WTC11 (cell line): ENCODE measurements around the gene STK26. TPM values are rescaled to one million over a fixed set of nuclear protein-coding genes. Genes with fewer than 3 reads are reported as not detected.
A peak's percentile ranks its signal among the peaks of the same experiment; 100 is the strongest.

Experiments
- ATAC-seq: fragments of 200-7000 bp; cut with Tn5 transposase; 2 replicates; pipeline ENCODE4 v1.10.0; 2021; ENCODE audit warnings: mild to moderate bottlenecking, moderate library complexity
- CTCF ChIA-PET: fragments of 300-600 bp; sonication (Branson Sonifier 250); formaldehyde crosslinking; loops from one replicate; lab custom pipeline; 2021; ENCODE audit warnings: antibody characterized with exemption; lab: Charles Lee
- POLR2A ChIA-PET: fragments of 350-600 bp; sonication (Branson Sonifier 250); formaldehyde crosslinking; loops from one replicate; lab custom pipeline; 2021; ENCODE audit warnings: antibody characterized with exemption; lab: Charles Lee
- DNase-seq: peaks from one replicate; pipeline ENCODE4 v3.0.0; 2021; ENCODE audit warnings: low spot score
- H3K27ac Mint-ChIP-seq: 2 replicates; pipeline ENCODE4 v1.8.0; 2021; ENCODE audit warnings: mixed read lengths
- H3K27me3 Mint-ChIP-seq: 2 replicates; pipeline ENCODE4 v1.8.0; 2021; ENCODE audit warnings: low read depth, mild to moderate bottlenecking, moderate library complexity, mixed read lengths
- H3K36me3 Mint-ChIP-seq: 2 replicates; pipeline ENCODE4 v1.8.0; 2021; ENCODE audit warnings: mixed read lengths
- H3K4me1 Mint-ChIP-seq: 2 replicates; pipeline ENCODE4 v1.8.0; 2022; ENCODE audit warnings: mixed read lengths
- H3K4me3 Mint-ChIP-seq: 2 replicates; pipeline ENCODE4 v1.8.0; 2021; ENCODE audit warnings: mild to moderate bottlenecking, moderate library complexity, mixed read lengths
- H3K9me3 Mint-ChIP-seq: 2 replicates; pipeline ENCODE4 v1.8.0; 2021; ENCODE audit warnings: mixed read lengths
- CREB1 ChIP-seq: sonication (generic); formaldehyde crosslinking; IDR thresholded peaks from 2 replicates; pipeline ENCODE4 v1.8.0; 2023; ENCODE audit warnings: mild to moderate bottlenecking, missing genetic modification reagents
- CREM ChIP-seq: sonication (generic); formaldehyde crosslinking; IDR thresholded peaks from 2 replicates; pipeline ENCODE4 v1.8.1; 2022; ENCODE audit warnings: mild to moderate bottlenecking, missing genetic modification reagents, moderate library complexity
- ELF4 ChIP-seq: sonication (generic); formaldehyde crosslinking; IDR thresholded peaks from 2 replicates; pipeline ENCODE4 v1.8.1; 2022; ENCODE audit warnings: low read depth, mild to moderate bottlenecking, moderate library complexity, missing genetic modification reagents
- ESRRA ChIP-seq: sonication (generic); formaldehyde crosslinking; IDR thresholded peaks from 2 replicates; pipeline ENCODE4 v1.8.1; 2022; ENCODE audit warnings: mild to moderate bottlenecking, missing genetic modification reagents, borderline replicate concordance
- FOXJ3 ChIP-seq: sonication (generic); formaldehyde crosslinking; IDR thresholded peaks from 2 replicates; pipeline ENCODE4 v1.9.0; 2021; ENCODE audit warnings: missing genetic modification reagents, mild to moderate bottlenecking, borderline replicate concordance
- GABPB1 ChIP-seq: sonication (generic); formaldehyde crosslinking; IDR thresholded peaks from 2 replicates; pipeline ENCODE4 v1.8.1; 2023; ENCODE audit warnings: mild to moderate bottlenecking, missing genetic modification reagents
- GRHL2 ChIP-seq: fragments of 250-450 bp; sonication (Bioruptor Pico); IDR thresholded peaks from 2 replicates; pipeline ENCODE4 v1.8.0; 2022; ENCODE audit warnings: mild to moderate bottlenecking, moderate library complexity; ENCODE audit not compliant: insufficient replicate concordance, severe bottlenecking
- GTF2I ChIP-seq: fragments of 250-450 bp; sonication (Bioruptor Pico); conservative IDR thresholded peaks from 2 replicates; pipeline ENCODE4 v1.4.0; 2021; ENCODE audit warnings: mild to moderate bottlenecking
- HMGA2 ChIP-seq: fragments of 250-450 bp; sonication (Bioruptor Pico); IDR thresholded peaks from 2 replicates; pipeline ENCODE4 v1.4.0; 2021; ENCODE audit warnings: mild to moderate bottlenecking, moderate library complexity
- MAX ChIP-seq: sonication (generic); formaldehyde crosslinking; IDR thresholded peaks from 2 replicates; pipeline ENCODE4 v1.8.0; 2022; ENCODE audit warnings: mild to moderate bottlenecking, missing genetic modification reagents
- NFATC4 ChIP-seq: fragments of 250-450 bp; sonication (Bioruptor Pico); IDR thresholded peaks from 2 replicates; pipeline ENCODE4 v1.9.0; 2021; ENCODE audit warnings: mild to moderate bottlenecking
- OVOL2 ChIP-seq: fragments of 250-450 bp; sonication (Bioruptor Pico); IDR thresholded peaks from 2 replicates; pipeline ENCODE4 v1.9.0; 2021; ENCODE audit warnings: mild to moderate bottlenecking, borderline replicate concordance
- RORB ChIP-seq: fragments of 250-450 bp; sonication (Bioruptor Pico); IDR thresholded peaks from 2 replicates; pipeline ENCODE4 v1.9.0; 2021; ENCODE audit warnings: mild to moderate bottlenecking
- SP1 ChIP-seq: sonication (generic); formaldehyde crosslinking; conservative IDR thresholded peaks from 2 replicates; pipeline ENCODE4 v1.8.1; 2022; ENCODE audit warnings: missing genetic modification reagents
- TP53 ChIP-seq: sonication (generic); formaldehyde crosslinking; IDR thresholded peaks from 2 replicates; pipeline ENCODE4 v1.8.1; 2023; ENCODE audit warnings: mild to moderate bottlenecking, missing genetic modification reagents
- ZBTB43 ChIP-seq: sonication (generic); formaldehyde crosslinking; IDR thresholded peaks from 2 replicates; pipeline ENCODE4 v1.8.1; 2023; ENCODE audit warnings: mild to moderate bottlenecking, missing genetic modification reagents
- ZNF281 ChIP-seq: sonication (generic); formaldehyde crosslinking; IDR thresholded peaks from 2 replicates; pipeline ENCODE4 v1.8.0; 2023; ENCODE audit warnings: mild to moderate bottlenecking, missing genetic modification reagents
- ZNF396 ChIP-seq: fragments of 250-450 bp; sonication (Bioruptor Pico); IDR thresholded peaks from 2 replicates; pipeline ENCODE4 v1.8.0; 2021; ENCODE audit warnings: mild to moderate bottlenecking, moderate library complexity, borderline replicate concordance
- ZNF512 ChIP-seq: sonication (generic); formaldehyde crosslinking; IDR thresholded peaks from 2 replicates; pipeline ENCODE4 v1.8.1; 2022; ENCODE audit warnings: missing genetic modification reagents, borderline replicate concordance
- ZNF671 ChIP-seq: fragments of 250-450 bp; sonication (Bioruptor Pico); IDR thresholded peaks from 2 replicates; pipeline ENCODE4 v1.8.0; 2021; ENCODE audit warnings: mild to moderate bottlenecking
- total RNA-seq: library from RNA; stranded (reverse); gene quantifications from 3 replicates; pipeline ENCODE4 v1.2.3, GENCODE V29; 2021

The STK26 gene
- total RNA-seq, 1 experiment from 2014 or later = 77.6 TPM

GRCh38 chrX:132031867-132032266 is 8.8 kb downstream of the STK26 start:
- no peak for TF ChIP-seq CREM
- no peak for TF ChIP-seq FOXJ3 (CRISPR knock-in tag)
- TF ChIP-seq SP1 (CRISPR knock-in tag) = no peak
- no peak for TF ChIP-seq ZNF281
- TF ChIP-seq GABPB1 (CRISPR knock-in tag) = no peak
- no peak for TF ChIP-seq ZBTB43 (CRISPR knock-in tag)
- TF ChIP-seq ELF4 = no peak
- no peak for TF ChIP-seq ZNF396 (CRISPR knock-in tag)
- TF ChIP-seq NFATC4 (CRISPR knock-in tag) = no peak
- no peak for TF ChIP-seq GRHL2
- Mint-ChIP-seq H3K27me3 (no peaks in the 10 kb centered on the region), H3K4me1 (peaks cover 66% of the 10 kb centered on the region), H3K4me3 (no peak overlapping the region), H3K36me3 (no peaks in the 10 kb centered on the region), H3K9me3 (no peaks in the 10 kb centered on the region), H3K27ac (no peak overlapping the region)
- POLR2A ChIA-PET = no interaction called here
- DNase-seq (no peak), ATAC-seq (no peak)
- CTCF ChIA-PET = no interaction called here

GRCh38 chrX:132033166-132033565 is 10.1 kb downstream of the STK26 start:
- ATAC-seq (no peak), DNase-seq (no peak)
- Mint-ChIP-seq H3K27ac (no peak overlapping the region), H3K9me3 (no peaks in the 10 kb centered on the region), H3K27me3 (no peaks in the 10 kb centered on the region), H3K36me3 (no peaks in the 10 kb centered on the region), H3K4me1 (peaks cover 67% of the 10 kb centered on the region), H3K4me3 (no peak overlapping the region)
- POLR2A ChIA-PET = no interaction called here
- CTCF ChIA-PET = no interaction called here
- TF ChIP-seq GTF2I (CRISPR knock-in tag) (no peak), HMGA2 (CRISPR knock-in tag) (no peak), OVOL2 (CRISPR knock-in tag) (no peak), ELF4 (no peak), MAX (no peak), ZNF671 (no peak), RORB (CRISPR knock-in tag) (no peak), ESRRA (CRISPR knock-in tag) (no peak), ZNF512 (CRISPR knock-in tag) (no peak), NFATC4 (CRISPR knock-in tag) (no peak), ZNF396 (CRISPR knock-in tag) (no peak)

GRCh38 chrX:132034648-132035047 is 11.5 kb downstream of the STK26 start:
- Mint-ChIP-seq H3K27me3 (no peaks in the 10 kb centered on the region), H3K4me1 (peaks cover 64% of the 10 kb centered on the region), H3K27ac (peak overlapping the region; percentile 78), H3K4me3 (no peak overlapping the region), H3K36me3 (no peaks in the 10 kb centered on the region), H3K9me3 (no peaks in the 10 kb centered on the region)
- DNase-seq (no peak), ATAC-seq (no peak)
- TF ChIP-seq CREB1 (CRISPR knock-in tag) (no peak), TP53 (no peak)
- ChIA-PET CTCF (no interaction called here), POLR2A (no interaction called here)
